Brain microvascular endothelial cell (primary cell): Measurements from ENCODE around the gene FRAS1.

Experiments
- DNase-seq: peaks from one replicate; pipeline ENCODE4 v3.0.0-alpha.2; 2020
- H3K27ac ChIP-seq: fragments of 250-450 bp; sonication (Bioruptor Pico); 2 replicates; pipeline ENCODE4 v1.5.1; 2020; ENCODE audit warnings: mild to moderate bottlenecking, moderate library complexity
- H3K27me3 ChIP-seq: fragments of 250-450 bp; sonication (Bioruptor Pico); replicated peaks from 2 replicates; pipeline ENCODE4 v1.5.1; 2020; ENCODE audit warnings: mild to moderate bottlenecking
- H3K36me3 ChIP-seq: fragments of 250-450 bp; sonication (Bioruptor Pico); replicated peaks from 2 replicates; pipeline ENCODE4 v1.5.1; 2020; ENCODE audit warnings: mild to moderate bottlenecking
- H3K4me3 ChIP-seq: 2 replicates; pipeline ENCODE4 v1.5.1; 2011; ENCODE audit warnings: low read depth, mild to moderate bottlenecking, control low read depth, low read length, moderate library complexity
- CTCF ChIP-seq: IDR thresholded peaks from 2 replicates; pipeline ENCODE4 v1.5.1; 2011; ENCODE audit warnings: low read depth, mild to moderate bottlenecking, moderate library complexity, low read length, control low read depth, inconsistent platforms; ENCODE audit errors: missing control alignments
- in situ Hi-C: cut with HindIII; loops from 2 replicates; pipeline ENCODE4 v1.10.0; 2017; ENCODE audit warnings: low sequenced_read_pairs, low pct_ligation_motif_present

The FRAS1 gene

GRCh38 chr4:78070731-78071282, 13.7 kb downstream of the FRAS1 start:
- no peak for TF ChIP-seq CTCF
- DNase-seq, result no peak
- Histone ChIP-seq H3K27ac (no peak overlapping the region), H3K4me3 (no peak overlapping the region), H3K36me3 (no peaks in the 10 kb centered on the region), H3K27me3 (no peaks in the 10 kb centered on the region)
- in situ Hi-C loops, result no loop called here

- in situ Hi-C loops, result no loop called here
Observed at GRCh38 chr4:78074759-78075158, 17.6 kb downstream of the FRAS1 start.

GRCh38 chr4:78075986-78076385, 18.9 kb downstream of the FRAS1 start:
- Histone ChIP-seq H3K27ac (no peak overlapping the region), H3K36me3 (no peaks in the 10 kb centered on the region), H3K4me3 (no peak overlapping the region), H3K27me3 (no peaks in the 10 kb centered on the region)
- DNase-seq, result no peak
- no peak for TF ChIP-seq CTCF
- in situ Hi-C loops, result no loop called here

More at GRCh38 chr4:78074759-78075158, 17.6 kb downstream of the FRAS1 start:
- no peak for DNase-seq
- no peaks in the 10 kb centered on the region for H3K36me3 ChIP-seq
- H3K27ac ChIP-seq, result no peak overlapping the region
- TF ChIP-seq CTCF, result no peak
- no peaks in the 10 kb centered on the region for H3K27me3 ChIP-seq
- no peak overlapping the region for H3K4me3 ChIP-seq

GRCh38 chr4:78078101-78078500, 21.0 kb downstream of the FRAS1 start:
- Histone ChIP-seq H3K27ac (no peak overlapping the region), H3K27me3 (no peaks in the 10 kb centered on the region), H3K36me3 (no peaks in the 10 kb centered on the region), H3K4me3 (no peak overlapping the region)
- DNase-seq, result no peak
- no peak for TF ChIP-seq CTCF
- in situ Hi-C loops, result no loop called here

- in situ Hi-C loops, result no loop called here
- no peaks in the 10 kb centered on the region for H3K27me3 ChIP-seq
- no peak for DNase-seq
- TF ChIP-seq CTCF, result no peak
- H3K36me3 ChIP-seq, result no peaks in the 10 kb centered on the region
- no peak overlapping the region for H3K27ac ChIP-seq
- no peak overlapping the region for H3K4me3 ChIP-seq
Observed at GRCh38 chr4:78079726-78080430, 22.8 kb downstream of the FRAS1 start.

GRCh38 chr4:78081541-78081940, 24.4 kb downstream of the FRAS1 start:
- H3K36me3 ChIP-seq, result no peaks in the 10 kb centered on the region
- DNase-seq, result no peak
- no peaks in the 10 kb centered on the region for H3K27me3 ChIP-seq
- no peak for TF ChIP-seq CTCF
- in situ Hi-C loops, result no loop called here
- H3K27ac ChIP-seq, result no peak overlapping the region
- H3K4me3 ChIP-seq, result no peak overlapping the region
